GM12878 (cell line): Measurements from ENCODE around the gene PHC2. TPM values are rescaled to one million over a fixed set of nuclear protein-coding genes. Genes with fewer than 3 reads are reported as not detected.

Experiments
- ATAC-seq: fragments of 200-7000 bp; cut with Tn5 transposase; 3 replicates; pipeline ENCODE4 v1.9.1; 2020; ENCODE audit warnings: mild to moderate bottlenecking, moderate library complexity
- BruUV-seq: library from RNA; stranded (reverse); fragments of 400-500 nt; replicated peaks from 2 replicates; lab custom pipeline; 2021; lab: Mats Ljungman, UMichigan
- CTCF ChIA-PET: fragments of 300-600 bp; sonication (Branson Sonifier 250); formaldehyde crosslinking; extraction: SDS; loops from one replicate; lab custom pipeline; 2021; ENCODE audit warnings: inconsistent platforms; lab: Yijun Ruan, JAX
- POLR2A ChIA-PET: fragments of 350-600 bp; formaldehyde crosslinking; extraction: SDS; loops from one replicate; lab custom pipeline; 2021; ENCODE audit warnings: inconsistent platforms; lab: Charles Lee
- RAD21 ChIA-PET: fragments of 300-600 bp; sonication (Branson Sonifier 250); formaldehyde crosslinking; loops from one replicate; lab custom pipeline; 2023; ENCODE audit warnings: antibody characterized with exemption; ENCODE audit not compliant: unreplicated experiment; lab: Charles Lee
- SMC1A ChIA-PET: fragments of 300-600 bp; sonication (Branson Sonifier 250); formaldehyde crosslinking; loops from one replicate; lab custom pipeline; 2023; ENCODE audit not compliant: unreplicated experiment, uncharacterized antibody; lab: Charles Lee
- DNase-seq: peaks from one replicate; pipeline ENCODE4 v3.0.0-alpha.2; 2011; ENCODE audit warnings: low read depth, low spot score
- FAIRE-seq: peaks from 3 replicates; lab custom pipeline; 2011; peaks lifted over from hg19 to GRCh38; lab: Jason Lieb, UNC
- H2AFZ ChIP-seq: 2 replicates; pipeline ENCODE4 v1.6.0; 2011; ENCODE audit warnings: low read depth, low read length, control low read depth; ENCODE audit not compliant: control insufficient read depth
- H3K27ac ChIP-seq: 2 replicates; pipeline ENCODE4 v1.5.1; 2011; ENCODE audit warnings: control low read depth; ENCODE audit not compliant: control insufficient read depth, insufficient read depth
- H3K27me3 ChIP-seq, 2 experiments: replicated peaks in 1 of 2; 2 replicates each; pipeline versions ENCODE4 v1.6.0 to v1.6.1; 2011; ENCODE audit warnings: low read length in 1 of 2; ENCODE audit not compliant: control insufficient read depth in 2 of 2, insufficient read depth in 2 of 2
- H3K36me3 ChIP-seq, 2 experiments: 2 replicates each; pipeline ENCODE4 v1.5.1; 2011; ENCODE audit warnings: low read length in 1 of 2; ENCODE audit not compliant: control insufficient read depth in 2 of 2, insufficient read depth in 2 of 2
- H3K4me1 ChIP-seq: 2 replicates; pipeline ENCODE4 v1.6.1; 2011; ENCODE audit warnings: mild to moderate bottlenecking, low read length, moderate library complexity, mixed read lengths; ENCODE audit not compliant: control insufficient read depth, insufficient read depth
- H3K4me2 ChIP-seq: 2 replicates; pipeline ENCODE4 v1.6.0; 2011; ENCODE audit warnings: control low read depth; ENCODE audit not compliant: control insufficient read depth, insufficient read depth
- H3K4me3 ChIP-seq: fragments of 200-600 bp; sonication (generic); 2 replicates; pipeline ENCODE4 v1.5.1; 2016
- H3K79me2 ChIP-seq: 2 replicates; pipeline ENCODE4 v1.6.0; 2011; ENCODE audit warnings: low read length; ENCODE audit not compliant: control insufficient read depth, insufficient read depth
- H3K9ac ChIP-seq: 2 replicates; pipeline ENCODE4 v1.8.0; 2011; ENCODE audit warnings: low read length, control low read depth, mixed read lengths; ENCODE audit not compliant: control insufficient read depth, insufficient read depth
- H3K9me3 ChIP-seq: replicated peaks from 3 replicates; pipeline ENCODE4 v1.5.1; 2011; ENCODE audit warnings: mild to moderate bottlenecking, low read length; ENCODE audit not compliant: control insufficient read depth, insufficient read depth
- H4K20me1 ChIP-seq: 2 replicates; pipeline ENCODE4 v1.6.0; 2011; ENCODE audit not compliant: control insufficient read depth, insufficient read depth
- KLF5 ChIP-seq: fragments of 450-650 bp; IDR thresholded peaks from 2 replicates; pipeline ENCODE4 v1.6.1; 2014; ENCODE audit warnings: mild to moderate bottlenecking; ENCODE audit not compliant: partially characterized antibody
- MEF2B ChIP-seq: fragments of 450-650 bp; IDR thresholded peaks from 2 replicates; pipeline ENCODE4 v1.6.1; 2018; ENCODE audit warnings: mild to moderate bottlenecking, moderate library complexity; ENCODE audit not compliant: partially characterized antibody, poor library complexity, severe bottlenecking
- RAD51 ChIP-seq: fragments of 450-650 bp; IDR thresholded peaks from 2 replicates; pipeline ENCODE4 v1.6.1; 2016; ENCODE audit warnings: moderate library complexity, mild to moderate bottlenecking, inconsistent platforms
- SRF ChIP-seq, 2 experiments: IDR thresholded peaks; 2 replicates each; pipeline ENCODE4 v1.6.1; 2011; ENCODE audit warnings: low read depth in 2 of 2, low read length in 2 of 2, mild to moderate bottlenecking in 1 of 2, moderate library complexity in 1 of 2
- WGBS: methylation state at CpG from one replicate; pipeline ENCODE4 v1.1.6; 2016; ENCODE audit warnings: low lambda C conversion rate; ENCODE audit not compliant: insufficient replicate concordance, insufficient coverage; ENCODE audit errors: missing lambda C conversion rate; 5-methylcytosine and 5-hydroxymethylcytosine counted together
- in situ Hi-C: fragments of 300-500 bp; cut with MboI; formaldehyde crosslinking; loops from 9 replicates; pipeline ENCODE4 v1.14.3; 2018; ENCODE audit warnings: mixed read lengths
- intact Hi-C: fragments of 100-400 bp; cut with micrococcal nuclease; formaldehyde crosslinking; loops from one replicate; pipeline ENCODE4 v1.14.2; 2022; ENCODE audit not compliant: unreplicated experiment
- polyA plus RNA-seq, 11 experiments: library from polyadenylated mRNA; depleted of rRNA in 4 of 11; unstranded in 6 of 11; stranded (reverse) in 5 of 11; fragments of >200 nt; fragmentation: Nextera tagmentation in 4 of 11; fragmentation: Illumina TruSeq in 1 of 11; extraction: Ambion mirVana in 4 of 11; extraction: Trizol in 1 of 11; gene quantifications; 1 replicate in 1 of 11; 2 replicates in 10 of 11; pipeline versions ENCODE4 v1.2.1 to v1.2.3, GENCODE V29; 2011 to 2016; ENCODE audit warnings: inconsistent platforms in 2 of 11, missing spikeins in 2 of 11, low read depth in 1 of 11
- total RNA-seq, 4 experiments: library from RNA; depleted of rRNA in 3 of 4; stranded (reverse); fragments of >200 nt in 3 of 4; fragmentation: Illumina TruSeq in 1 of 4; extraction: Trizol in 1 of 4; gene quantifications; 2 replicates each; pipeline versions ENCODE4 v1.2.1 to v1.2.3, GENCODE V29; 2013 to 2021

PHC2 gene
- total and polyA plus RNA-seq, 10 of the 15 experiments (the other 5 are each of a cell fraction or from before 2014, with no cell fraction given) = 2.0 to 35.9 (median 16.4) TPM

DNA sequence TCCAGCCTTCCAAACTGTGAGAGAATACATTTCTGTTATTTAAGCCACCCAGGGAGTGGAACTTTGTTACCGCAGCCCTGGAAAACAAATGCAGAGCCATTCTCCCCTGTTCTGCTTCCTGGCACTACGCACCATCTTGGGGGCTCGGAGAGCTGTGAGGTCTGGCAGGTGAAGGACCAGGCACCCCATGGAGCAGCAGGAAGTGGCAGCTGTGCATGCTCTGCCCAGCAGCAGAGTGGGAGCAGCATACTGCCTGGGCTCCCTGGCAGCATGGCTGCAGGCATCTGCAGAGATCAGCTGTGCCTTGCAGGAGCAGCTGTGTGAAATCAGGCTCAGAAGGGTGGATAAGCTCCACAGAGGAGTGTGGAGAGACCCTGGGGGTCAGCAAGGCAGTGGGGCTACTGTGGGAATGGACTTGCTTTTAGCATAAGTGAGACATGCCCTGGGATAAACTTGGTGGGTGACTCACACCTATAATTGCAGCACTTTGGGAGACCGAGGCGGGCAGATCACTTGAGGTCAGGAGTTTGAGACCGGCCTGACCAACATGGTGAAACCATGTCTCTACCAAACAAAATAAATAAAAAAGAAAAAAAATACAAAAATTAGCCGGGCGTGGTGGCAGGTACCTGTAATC lies 23.9 kb upstream of the PHC2 start:
- in situ Hi-C loops = loop anchor here (5.0 kb wide), 1 partner anchor 42 kb away; no protein-coding TSS in a partner anchor

DNA sequence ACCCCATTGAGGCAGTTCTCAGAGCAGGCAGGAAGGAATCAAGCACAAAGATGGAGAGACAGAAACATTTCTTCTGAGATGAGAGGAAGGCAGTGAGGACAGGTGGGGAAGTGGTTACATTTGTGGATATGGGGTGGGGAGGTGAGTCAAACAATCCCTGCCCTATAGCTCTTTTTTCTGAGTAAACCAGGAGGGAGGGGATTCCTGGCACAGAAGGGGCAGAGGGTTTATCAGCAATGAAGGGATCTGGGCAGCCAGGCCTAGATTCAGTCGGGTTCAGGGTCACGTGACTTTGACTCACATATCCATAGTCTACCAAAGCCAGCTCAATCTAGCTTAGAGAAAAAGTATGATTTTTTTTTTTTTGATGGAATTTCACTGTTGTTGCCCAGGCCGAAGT lies 15.7 kb upstream of the PHC2 start:
- no peak for ATAC-seq
- H3K4me2 ChIP-seq = no peak overlapping the region
- 43% methylated on average over 3 of the region's 3 CpGs for WGBS

More for the DNA sequence above, 23.9 kb upstream of the PHC2 start:
- ChIA-PET RAD21 (interaction anchor here (2.1 to 5.1 kb wide), 2 partner anchors 15 to 159 kb away, joined by 9 to 54 read pairs; partner anchors contain the start of gene ZSCAN20), SMC1A (interaction anchor here (1.0 to 7.6 kb wide), 3 partner anchors 14 to 160 kb away, joined by 4 to 112 read pairs (median 5); partner anchors contain the start of gene ZSCAN20), CTCF (interaction anchor here (1.3 to 8.5 kb wide), 9 partner anchors 8 to 158 kb away, joined by 3 to 81 read pairs (median 12); partner anchors contain the start of gene ZSCAN20), POLR2A (interaction anchor here (0.6 to 1.3 kb wide), 3 partner anchors 11 to 578 kb away, joined by 3 to 5 read pairs (median 3); no protein-coding TSS in a partner anchor)
- FAIRE-seq (no peak), DNase-seq (no peak), ATAC-seq (no peak)
- no peak overlapping the region for H3K27ac ChIP-seq
- H3K27me3 ChIP-seq = no peaks in the 10 kb centered on the region
- H4K20me1 ChIP-seq = no peaks in the 10 kb centered on the region
- no peaks in the 10 kb centered on the region for H3K9me3 ChIP-seq
- TF ChIP-seq KLF5 = no peak
- TF ChIP-seq SRF (IDR thresholded peaks at IDR 0.05; ENCODE audit: low read depth in 2 of 2, low read length in 2 of 2) = 0 out of 4 replicates have a peak, but pooled peaks of 1 of the 2 experiments have one; percentile 15
- no peak overlapping the region for H2AFZ ChIP-seq
- H3K4me1 ChIP-seq = peaks cover 16% of the 10 kb centered on the region
- no peaks in the 10 kb centered on the region; the same call in 1 of the 2 replicates for H3K79me2 ChIP-seq
- no peak overlapping the region for H3K4me3 ChIP-seq
- 81% methylated on average over 8 of the region's 8 CpGs for WGBS
- H3K4me2 ChIP-seq = no peak overlapping the region
- intact Hi-C loops = loop anchor here (5.0 kb wide), 1 partner anchor 342 kb away; no protein-coding TSS in a partner anchor
- H3K9ac ChIP-seq = no peak overlapping the region
- no peaks in the 10 kb centered on the region for H3K36me3 ChIP-seq
- no TSS peak for BruUV-seq

More for the DNA sequence above, 15.7 kb upstream of the PHC2 start:
- intact Hi-C loops (no loop called here), in situ Hi-C loops (no loop called here)
- POLR2A ChIA-PET = no interaction called here
- peak; percentile 31; the same call in 1 of the 2 replicates for TF ChIP-seq RAD51
- no peak for TF ChIP-seq MEF2B
- TF ChIP-seq, all 136 proteins: peak for 1
- H3K79me2 ChIP-seq = no peaks in the 10 kb centered on the region
- RAD21 ChIA-PET = no interaction called here
- H3K9me3 ChIP-seq = no peaks in the 10 kb centered on the region; the same call in 1 of the 3 replicates
- H3K4me3 ChIP-seq = no peak overlapping the region
- no peak overlapping the region for H3K9ac ChIP-seq
- CTCF ChIA-PET = interaction anchor here (1.0 to 2.0 kb wide), 3 partner anchors 9 to 25 kb away, joined by 3 to 8 read pairs (median 3); no protein-coding TSS in a partner anchor
- H3K36me3 ChIP-seq = no peaks in the 10 kb centered on the region
- DNase-seq (no peak), FAIRE-seq (no peak)
- H4K20me1 ChIP-seq = no peaks in the 10 kb centered on the region
- H3K4me1 ChIP-seq = no peaks in the 10 kb centered on the region; the same call in 1 of the 2 replicates
- no peak overlapping the region for H3K27ac ChIP-seq
- no peak overlapping the region for H2AFZ ChIP-seq
- H3K27me3 ChIP-seq = peaks cover 0 to 5% of the 10 kb centered on the region in 2 experiments; a peak in 2 of 4 replicates
- SMC1A ChIA-PET = interaction anchor here (0.6 to 1.3 kb wide), 2 partner anchors 25 to 106 kb away, joined by 3 to 4 read pairs; no protein-coding TSS in a partner anchor
- BruUV-seq = no TSS peak
